ENCODE results near the gene CNBD2.

DNA sequence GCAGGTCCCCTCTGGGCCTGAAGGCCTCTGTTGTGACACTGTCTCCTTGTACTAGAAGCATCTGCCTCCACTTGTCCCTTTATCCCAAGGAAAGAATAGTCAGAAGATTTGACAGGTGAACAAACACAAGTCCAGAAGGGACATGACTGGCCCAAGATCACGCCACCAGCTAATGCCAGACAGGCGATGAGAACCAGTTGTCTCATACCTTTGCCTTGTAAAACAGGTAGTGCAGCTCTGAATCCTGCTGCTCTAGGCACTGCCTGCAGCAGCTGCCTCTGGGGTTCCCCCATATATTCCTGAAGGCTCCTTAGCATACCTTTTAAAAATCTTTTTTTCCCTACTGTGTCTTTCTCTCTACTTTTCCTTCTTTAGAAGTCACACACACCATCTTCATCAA, 39.1 kb upstream of the CNBD2 start:
- TF ChIP-seq POLR2AphosphoS5 (IDR thresholded peaks at IDR 0.05; ENCODE audit: low read depth, low read length) (no peak), POLR2A (IDR thresholded peaks at IDR 0.05; ENCODE audit: low read depth, low read length) (no peak), TAF1 (IDR thresholded peaks at IDR 0.05; ENCODE audit: low read depth, low read length) (no peak), POU2F2 (IDR thresholded peaks at IDR 0.05; ENCODE audit: low read depth, low read length) (no peak)

All from GM12891 (cell line).